ENCODE results near the gene KATNBL1.
"Not testable (repeated sequence)": the region's sequence is repeated elsewhere in the genome, so short reads cannot be mapped to it uniquely, and the experiment has no call there.

The KATNBL1 gene

DNA sequence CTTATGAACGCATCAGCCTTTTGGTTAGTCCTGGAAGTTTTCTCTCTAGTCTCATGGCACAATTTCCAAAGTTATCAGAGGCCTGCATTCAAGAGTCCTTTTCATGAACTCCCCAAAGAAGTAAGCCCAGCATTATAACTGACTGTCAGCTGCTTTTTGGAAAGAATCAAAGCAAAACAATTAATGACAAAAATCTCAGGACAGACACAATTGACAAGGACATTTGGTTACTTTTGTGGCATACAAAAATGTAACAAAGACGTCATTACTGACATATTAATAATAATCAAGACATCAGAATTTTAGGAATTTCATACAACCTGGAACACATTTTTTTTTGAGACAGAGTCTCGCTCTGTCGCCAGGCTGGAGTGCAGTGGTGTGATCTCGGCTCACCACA is 21.2 kb downstream of the KATNBL1 start:
- no peak for DNase-seq

DNA sequence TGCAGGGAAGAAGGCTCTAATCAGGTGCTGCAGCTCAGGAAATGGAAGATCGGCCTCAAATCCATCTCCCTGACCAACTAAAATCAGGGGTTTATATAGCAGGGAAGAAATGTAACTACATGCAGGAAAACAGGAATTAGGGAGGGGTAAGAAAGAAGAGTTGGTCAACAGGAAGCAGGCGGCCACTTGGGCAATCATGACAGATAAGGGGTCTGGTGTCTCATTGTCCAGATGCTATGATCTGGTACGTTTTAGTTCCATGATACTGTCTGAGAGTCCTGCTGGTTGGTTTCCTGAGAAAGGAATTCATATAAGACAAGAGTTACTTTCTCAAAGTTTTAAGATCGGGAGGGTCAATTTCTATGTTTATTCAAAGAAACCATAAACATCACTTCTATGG is 24.2 kb downstream of the KATNBL1 start:
- no peak for DNase-seq

DNA sequence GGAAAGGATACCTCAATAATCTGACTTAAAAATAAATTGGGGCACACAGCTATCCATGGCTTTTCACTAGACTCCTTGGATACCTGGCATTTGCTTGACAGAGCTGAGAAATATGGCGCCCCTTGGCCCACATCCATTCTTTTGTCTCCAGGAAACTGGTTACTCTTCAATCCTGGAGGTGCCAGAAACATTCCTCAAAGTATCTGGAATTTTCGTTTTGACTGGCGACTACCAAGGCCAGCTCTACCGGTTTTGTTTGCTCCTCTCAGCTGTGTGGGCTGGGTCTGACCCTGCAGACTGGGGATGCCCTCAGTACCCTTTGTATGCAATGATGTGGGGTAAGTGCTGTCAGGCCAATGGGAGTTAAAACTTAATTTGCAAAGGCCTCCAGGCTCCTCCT is 27.0 kb downstream of the KATNBL1 start:
- no peak for DNase-seq

DNA sequence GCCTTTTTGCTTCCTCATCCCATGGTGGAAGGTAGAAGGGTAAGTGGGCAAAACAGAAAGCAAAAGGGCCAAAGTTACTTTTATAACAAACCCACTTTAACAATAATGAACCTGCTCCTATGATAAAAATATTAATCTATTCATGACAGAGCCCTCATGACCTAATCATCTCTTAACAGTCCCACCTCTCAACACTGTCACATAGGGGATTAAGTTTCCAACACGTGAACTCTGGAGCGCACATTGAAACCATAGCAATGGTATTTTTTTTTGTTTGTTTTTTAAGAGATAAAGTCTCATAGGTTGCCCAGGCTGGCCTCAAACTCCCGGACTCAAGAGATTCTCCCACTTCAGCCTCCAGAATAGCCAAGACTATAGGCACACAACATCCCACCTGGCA is 30.7 kb downstream of the KATNBL1 start:
- no peak for DNase-seq

DNA sequence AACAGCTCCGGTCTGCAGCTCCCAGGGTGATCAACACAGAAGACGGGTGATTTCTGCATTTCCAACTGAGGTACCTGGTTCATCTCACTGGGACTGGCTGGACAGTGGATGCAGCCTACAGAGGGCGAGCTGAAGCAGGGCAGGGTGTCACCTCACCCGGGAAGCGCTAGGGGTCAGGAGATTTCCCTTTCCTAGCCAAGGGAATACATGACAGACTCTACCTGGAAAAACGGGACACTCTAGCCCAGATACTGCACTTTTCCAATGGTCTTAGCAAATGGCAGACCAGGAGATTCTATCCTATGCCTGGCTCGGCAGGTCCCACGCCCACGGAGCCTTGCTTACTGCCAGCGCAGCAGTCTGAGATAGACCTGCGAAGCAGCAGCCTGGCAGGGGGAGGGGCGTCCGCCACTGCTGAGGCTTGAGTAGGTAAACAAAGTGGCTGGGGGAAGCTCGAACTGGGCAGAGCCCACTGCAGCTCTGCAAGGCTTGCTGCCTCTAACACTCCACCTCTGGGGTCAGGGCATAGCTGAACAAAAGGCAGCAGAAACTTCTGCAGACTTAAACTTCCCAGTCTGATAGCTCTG is 43.8 kb downstream of the KATNBL1 start:
- not testable (repeated sequence) for DNase-seq

DNA sequence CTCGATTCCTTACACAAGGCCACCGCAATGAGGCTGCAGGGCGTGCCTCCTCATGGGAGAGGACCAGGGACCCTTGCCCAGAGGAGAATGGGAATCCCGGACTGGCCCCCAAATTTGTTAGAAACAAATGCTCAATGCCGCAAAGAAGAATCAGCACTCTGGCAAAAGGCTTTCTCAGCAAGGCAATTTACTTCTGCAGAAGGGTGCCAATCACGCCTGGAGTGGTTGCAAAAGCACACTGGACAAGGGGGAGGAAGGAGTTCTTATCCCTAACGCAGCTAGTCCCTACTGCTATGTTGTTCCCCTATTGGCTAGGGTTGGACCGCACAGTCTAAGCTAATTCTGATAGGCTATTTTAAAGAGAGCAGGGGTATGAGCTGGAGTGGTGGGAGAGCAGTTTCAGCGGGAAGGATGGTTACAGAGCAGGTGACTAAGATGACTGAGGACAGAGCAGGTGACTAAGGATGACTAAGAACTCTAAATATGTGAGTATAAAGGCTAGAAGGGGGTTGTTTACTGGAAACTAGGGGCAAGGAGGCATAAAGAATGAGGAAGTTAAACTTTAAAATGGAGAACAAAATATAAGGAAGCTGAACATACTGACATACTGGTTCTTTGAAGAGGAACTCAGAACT is 48.5 kb downstream of the KATNBL1 start:
- no peak for DNase-seq

DNA sequence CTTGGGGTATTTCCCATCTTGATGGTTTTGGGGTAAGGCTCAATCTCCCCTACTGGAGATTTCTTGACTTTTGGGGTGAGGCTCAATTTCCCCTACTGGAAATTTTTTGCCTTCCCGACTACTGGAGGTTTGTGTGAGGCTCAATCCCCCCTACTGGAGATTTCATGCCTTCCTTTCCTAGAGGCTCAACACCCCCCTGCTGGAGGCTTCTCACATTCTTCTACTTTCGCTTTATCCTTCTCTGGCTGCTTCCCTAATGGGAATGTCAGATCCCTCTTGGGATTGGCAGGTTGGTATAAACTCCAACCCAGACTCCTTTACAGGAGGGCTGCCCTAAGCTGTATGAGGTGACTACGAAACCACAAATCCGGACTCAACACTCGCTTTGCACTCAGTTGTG is 49.2 kb downstream of the KATNBL1 start:
- DNase-seq: no peak

DNA sequence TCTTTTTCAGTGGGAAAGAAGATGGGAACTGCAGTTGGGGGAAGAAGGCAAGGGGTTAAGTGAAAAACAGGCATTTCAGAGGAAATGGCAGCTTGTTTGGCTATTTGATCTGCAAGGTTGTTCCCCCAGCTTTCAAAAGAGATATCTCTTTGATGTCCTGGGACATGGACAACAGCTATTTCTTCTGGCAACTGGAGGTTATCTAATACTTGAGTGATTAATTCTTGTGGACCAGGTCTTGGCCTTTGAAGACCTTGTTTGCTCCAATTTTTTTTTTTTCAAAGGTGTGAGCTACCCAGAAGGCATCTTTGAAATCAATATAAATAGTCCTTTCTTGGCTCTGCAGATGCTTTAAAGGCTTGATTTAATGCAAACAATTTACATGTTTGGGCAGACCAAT is 51.5 kb downstream of the KATNBL1 start:
- DNase-seq: no peak

DNA sequence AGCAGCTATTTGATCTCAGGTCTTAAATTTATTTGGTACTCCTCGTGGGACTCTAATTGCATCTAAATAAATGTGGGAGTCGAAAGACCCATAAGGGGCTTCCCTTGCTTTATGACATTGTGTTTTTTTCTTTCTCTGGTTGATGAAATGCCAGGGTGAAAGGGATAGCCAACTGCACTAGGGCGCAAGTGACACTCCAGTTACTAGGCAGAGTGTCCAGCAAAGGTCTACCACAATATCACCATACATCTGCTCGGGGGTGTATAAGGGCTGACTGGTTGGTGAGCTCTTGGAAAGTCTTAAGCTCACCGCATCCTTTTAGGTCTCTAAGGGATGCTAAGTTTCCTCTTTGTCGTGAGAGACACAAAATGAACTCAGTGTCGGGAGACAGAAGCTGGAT is 54.0 kb downstream of the KATNBL1 start:
- DNase-seq: no peak

DNA sequence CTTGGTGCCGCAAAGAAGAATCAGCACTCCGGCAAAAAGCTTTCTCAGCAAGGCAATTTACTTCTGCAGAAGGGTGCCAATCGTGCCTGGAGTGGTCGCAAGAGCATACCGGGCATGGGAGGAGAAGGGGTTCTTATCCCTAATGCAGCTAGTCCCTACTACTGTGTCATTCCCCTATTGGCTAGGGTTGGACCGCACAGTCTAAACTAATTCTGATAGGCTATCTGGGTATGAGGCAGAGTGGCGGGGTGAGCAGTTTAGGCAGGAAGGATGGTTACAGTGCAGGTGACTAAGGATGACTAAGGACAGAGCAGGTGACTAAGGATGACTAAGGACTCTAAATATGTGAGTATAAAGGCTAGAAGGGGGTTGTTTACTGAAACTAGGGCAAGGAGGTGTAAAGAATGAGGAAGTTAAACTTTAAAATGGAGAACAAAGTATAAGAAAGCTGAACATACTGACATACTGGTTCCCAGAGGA is 55.1 kb downstream of the KATNBL1 start:
- peak; percentile 10 for DNase-seq

DNA sequence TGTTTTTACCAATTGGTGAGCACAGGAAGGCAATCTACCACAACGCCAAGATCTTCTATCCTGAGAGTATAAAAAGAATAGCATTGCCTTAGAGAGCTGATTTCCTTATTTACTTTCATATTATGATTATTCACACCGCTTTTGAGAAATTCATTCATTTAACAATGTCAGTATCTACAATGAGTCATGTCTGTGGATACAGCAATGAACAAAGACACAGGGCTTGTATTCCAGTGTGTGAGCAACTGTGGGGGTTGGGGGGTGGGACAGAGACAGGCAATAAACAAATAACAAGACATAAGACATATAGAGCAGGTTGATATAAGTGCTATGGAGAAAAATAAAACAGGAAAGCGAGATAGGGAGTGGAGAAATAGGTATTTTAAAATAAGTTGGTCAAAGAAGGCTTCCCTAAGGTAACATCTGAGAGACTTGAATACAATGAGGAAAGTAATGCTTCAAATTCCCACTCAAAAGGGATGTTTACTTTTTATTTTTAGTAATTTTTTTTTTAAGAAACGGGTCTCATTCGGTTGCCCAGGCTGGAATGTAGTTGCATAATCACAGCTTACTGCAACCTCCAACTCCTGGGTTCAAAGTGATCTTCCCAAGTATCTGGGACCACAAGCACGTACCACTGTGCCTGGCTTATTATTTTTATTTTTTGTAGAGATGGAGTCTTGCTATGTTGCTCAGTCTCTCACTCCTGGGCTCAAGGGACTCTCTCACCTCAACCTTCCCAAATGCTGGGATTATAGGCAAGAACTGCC is 62.3 kb downstream of the KATNBL1 start:
- DNase-seq: no peak

DNA sequence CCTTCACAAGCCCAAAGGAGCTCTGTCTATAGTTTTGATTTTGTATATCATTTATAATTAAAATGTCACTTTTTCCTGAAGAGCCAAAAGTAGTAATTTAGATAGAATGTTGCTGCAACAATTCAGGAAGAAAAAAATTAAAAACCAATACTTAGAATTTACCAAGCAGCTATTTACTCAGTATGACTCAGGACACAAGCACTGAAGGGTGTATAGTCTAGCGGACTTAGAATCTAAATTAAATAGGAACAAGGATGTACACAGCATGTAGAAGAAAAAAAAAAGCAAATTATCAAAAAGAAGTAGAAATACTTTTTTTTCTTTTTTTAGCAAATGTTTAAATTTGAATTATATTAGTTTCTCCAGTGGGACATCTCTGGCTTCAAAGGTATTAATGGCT is 76.4 kb downstream of the KATNBL1 start:
- no peak for DNase-seq

DNA sequence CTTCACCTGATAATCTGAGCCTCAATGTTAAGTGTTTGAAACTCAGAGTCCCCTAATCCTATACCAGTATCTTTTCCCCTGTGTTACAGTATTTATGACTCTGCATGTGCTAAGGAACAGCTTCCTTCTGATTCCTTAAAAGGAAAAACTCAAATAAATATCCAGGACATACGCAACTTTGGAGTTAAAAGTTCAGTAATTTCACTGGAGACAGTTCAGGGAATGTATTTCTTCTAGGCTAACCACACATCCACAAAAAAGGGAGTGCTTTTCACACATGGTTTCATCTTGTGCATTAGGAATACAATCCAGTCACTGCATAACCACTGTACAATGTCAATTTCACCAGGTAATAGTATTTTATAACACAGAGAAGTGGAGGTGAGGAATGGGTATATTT is 77.0 kb downstream of the KATNBL1 start:
- DNase-seq: no peak

DNA sequence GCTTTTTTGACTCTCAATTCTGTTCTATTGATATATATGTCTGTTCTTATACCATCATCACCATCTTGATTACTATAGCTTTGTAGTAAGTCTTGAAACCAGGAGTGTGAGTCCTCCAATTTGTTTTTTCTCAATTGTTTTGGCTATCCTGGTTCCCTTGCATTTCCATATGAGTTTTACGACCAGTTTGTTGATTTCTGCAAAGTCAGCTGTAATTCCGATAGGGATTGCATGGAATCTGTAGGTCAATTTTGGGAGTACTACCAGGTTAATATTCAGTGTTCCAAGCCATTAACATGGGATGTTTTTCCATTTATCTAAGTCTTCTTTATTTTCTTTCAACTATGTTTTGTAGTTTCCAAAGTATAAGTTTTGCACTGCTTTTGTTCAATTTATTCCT is 81.0 kb downstream of the KATNBL1 start:
- DNase-seq: no peak

DNA sequence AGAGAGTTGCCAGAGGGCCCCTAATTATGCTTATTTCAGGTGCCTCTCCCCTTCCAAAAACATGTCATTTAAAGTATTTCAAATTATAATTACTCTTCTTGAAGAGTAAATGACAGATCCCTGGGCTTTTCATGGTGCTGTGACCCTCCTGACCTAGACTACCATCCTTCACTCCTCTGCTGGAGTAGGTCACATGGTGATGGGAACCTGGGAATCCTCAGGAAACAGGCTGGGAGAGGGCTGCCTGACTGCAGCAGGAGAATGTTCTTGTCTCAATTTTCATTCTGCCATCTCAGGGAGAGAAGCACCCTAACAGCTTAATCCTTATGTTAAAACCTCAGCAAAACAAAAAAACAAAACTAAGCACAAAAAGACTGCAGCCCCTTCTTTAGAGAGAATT is 83.4 kb downstream of the KATNBL1 start:
- DNase-seq: no peak

DNA sequence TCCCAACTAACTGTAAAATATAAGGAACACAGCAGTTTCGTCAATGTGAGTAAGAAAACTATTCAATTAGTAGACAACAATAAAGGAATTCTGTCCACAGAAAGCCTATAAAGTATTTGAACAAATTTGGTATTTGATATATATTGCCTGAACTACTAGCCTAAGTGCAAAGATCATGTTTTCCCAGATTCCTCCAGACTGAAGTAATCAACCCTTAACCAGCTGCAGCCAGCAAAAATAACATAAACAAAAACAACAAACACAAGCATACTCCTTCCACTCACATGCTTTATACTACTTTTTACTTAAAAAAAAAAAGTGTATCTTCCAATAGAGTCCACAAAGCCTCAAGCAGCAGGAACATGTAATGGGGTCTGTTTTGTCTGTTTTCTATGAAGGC is 84.0 kb downstream of the KATNBL1 start:
- no peak for DNase-seq

DNA sequence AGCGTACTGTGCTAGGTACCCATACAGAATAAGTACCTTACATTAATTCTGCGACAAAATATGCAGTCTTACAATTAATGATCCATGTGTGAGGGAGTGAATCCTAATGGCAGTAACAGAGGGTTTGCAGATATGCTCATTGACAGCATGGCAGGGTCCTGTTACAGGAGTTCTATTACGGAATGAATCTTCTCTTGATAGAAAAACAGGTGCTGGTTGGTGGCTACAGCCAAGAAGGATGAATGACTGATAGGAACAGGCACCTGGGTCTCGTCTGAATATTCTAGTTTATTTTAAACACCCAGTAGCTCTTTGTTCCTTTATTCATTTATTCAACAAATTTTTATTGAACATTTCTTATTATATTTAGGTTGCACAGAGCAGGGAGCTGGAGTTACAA is 85.2 kb downstream of the KATNBL1 start:
- DNase-seq: no peak

DNA sequence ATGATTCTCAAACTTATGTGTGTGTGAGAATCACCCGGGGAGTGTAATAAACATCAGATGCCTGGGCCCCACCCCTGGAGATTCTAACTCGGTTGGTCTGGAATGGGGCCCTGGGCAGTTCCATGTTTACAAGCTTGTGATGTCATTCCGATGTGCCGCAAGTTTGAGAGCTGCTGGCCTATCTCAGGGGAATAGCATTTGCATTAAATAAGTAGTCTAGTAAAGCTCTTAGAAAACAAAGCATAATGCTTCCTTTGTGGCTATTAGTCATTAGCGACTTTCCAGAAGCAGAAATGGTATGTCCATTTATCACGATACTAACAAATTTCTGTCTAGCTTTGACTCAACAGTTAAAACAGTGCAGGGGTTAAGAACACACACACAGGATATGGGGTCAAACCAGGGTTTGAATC is 87.1 kb downstream of the KATNBL1 start:
- no peak for DNase-seq

DNA sequence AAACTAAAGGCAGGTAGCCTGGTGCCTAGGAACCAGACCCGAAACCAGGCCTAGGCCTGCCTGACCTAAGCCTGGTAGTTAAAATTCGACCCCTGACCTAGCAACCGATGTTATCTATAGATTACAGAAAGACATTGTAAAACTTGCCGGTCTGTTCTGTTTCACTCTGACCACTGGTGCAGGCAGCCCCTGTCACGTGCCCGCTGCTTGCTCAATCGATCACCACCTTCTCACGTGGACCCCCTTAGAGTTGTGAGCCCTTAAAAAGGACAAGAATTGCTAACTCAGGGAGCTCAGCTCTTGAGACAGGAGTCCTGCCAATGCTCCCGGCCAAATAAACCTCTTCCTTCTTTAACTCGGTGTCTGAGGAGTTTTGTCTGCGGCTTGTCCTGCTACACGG is 88.1 kb downstream of the KATNBL1 start:
- DNase-seq: not testable (repeated sequence)

DNA sequence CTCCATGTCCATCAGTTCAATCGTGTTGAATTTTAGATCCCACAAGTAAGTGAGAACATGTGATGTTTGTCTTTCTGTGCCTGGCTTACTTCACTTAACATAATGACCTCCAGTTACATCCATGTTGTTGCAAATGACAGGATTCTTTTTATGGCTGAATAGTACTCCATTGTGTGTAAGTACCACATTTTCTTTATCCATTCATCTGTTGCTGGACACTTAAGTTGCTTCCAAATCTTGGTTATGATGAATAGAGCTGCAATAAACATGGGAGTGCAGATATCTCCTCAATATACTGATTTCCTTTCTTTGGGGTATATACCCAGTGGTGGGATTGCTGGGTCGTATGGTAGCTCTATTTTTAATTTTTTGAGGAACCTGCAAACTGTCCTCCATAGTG is 89.5 kb downstream of the KATNBL1 start:
- DNase-seq: not testable (repeated sequence)

DNA sequence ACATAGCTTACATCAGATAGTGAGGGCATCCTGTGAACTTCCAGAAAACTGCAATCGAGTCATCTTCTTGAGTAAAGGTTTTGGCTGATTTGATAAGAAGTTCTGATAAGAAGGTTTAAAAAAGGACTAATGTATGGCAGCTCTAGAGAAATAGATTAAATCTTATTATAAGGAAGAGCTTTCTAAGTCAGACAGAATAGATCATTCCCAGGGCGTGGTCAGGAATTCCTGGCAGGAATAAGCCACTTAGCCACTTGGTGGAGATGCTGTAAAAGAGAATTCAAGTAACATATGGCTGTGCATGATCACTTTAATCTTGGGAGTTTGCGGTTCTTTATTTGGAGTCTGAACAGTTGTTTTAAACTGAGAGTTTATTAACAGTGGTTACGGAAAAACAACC is 90.6 kb downstream of the KATNBL1 start:
- DNase-seq: no peak

DNA sequence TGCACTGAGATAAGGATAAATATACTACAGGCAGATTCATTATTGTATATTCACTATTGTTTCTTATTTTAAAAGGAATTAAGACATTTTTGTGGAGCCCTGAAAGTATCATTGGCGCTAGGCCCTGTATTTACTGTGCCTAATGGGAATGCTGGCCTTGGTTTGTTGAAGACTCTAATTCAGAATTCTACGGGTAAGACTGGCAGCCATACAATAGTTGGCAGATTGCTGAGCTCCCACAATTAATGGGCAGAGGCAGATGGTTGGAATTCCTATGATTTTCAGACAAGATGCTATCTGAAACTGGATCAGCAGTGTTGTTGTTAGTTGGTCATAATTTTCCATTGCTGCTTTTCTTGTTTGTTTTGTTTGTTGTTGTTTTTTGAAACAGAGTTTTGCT is 93.3 kb downstream of the KATNBL1 start:
- no peak for DNase-seq

DNA sequence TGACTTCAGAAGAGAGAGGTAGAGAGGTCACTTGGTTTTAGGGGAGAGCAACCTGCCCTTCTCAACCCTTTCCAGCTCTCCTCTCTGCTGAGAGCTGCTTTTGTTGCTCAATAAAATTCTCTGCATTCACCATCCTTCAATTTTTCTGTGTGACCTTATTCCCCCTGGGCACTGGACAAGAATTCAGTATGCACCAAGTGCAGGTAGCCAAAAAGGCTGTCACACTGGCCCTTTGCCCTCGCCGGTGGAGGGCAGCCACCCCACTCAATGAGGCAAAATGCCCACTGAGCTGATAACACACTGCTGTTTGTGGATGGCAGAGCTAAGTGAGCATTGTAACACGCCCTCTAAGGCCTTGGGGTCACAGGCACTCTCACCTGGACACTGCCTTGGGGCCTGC is 95.2 kb downstream of the KATNBL1 start:
- DNase-seq: no peak

DNA sequence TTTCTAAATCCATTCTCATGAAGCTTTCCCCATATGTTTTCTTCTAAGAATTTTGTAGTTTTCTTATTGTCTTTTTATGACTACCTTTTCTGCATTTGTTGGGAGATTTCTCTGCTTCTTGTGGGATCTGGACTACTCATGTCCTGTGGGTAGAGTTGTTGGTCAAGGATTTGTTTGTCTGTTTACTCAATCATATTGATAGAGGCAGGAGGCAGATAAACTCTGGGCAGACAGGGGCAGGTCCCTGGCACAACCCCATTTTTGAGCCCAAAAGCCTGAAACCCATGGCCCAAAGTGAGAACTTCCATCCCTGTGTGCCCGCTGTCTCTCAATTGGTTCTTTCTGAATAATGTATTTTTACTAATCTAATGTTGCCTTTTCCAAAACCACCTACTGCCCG is 95.7 kb downstream of the KATNBL1 start:
- no peak for DNase-seq

All from stimulated activated CD4-positive, alpha-beta T cell treated with anti-CD3 and anti-CD28 coated beads, Interleukin-4, amount 100 ng/mL, for 24 hours (primary cell).